Body of pancreas (tissue), 4 donors: ENCODE results near the gene SLC24A1. TPM values are rescaled to one million over a fixed set of nuclear protein-coding genes. Genes with fewer than 3 reads are reported as not detected.

Experiments
- ATAC-seq: fragments of 150-250 bp; one replicate; pipeline ENCODE4 v1.9.1; 2016
- DNase-seq, 4 donors: peaks; one replicate each; pipeline ENCODE4 v3.0.0-alpha.2; 2019
- H3K27ac ChIP-seq, 4 donors: fragments of 200-600 bp; sonication (generic); 1 replicate in 3 of 4; 2 replicates in 1 of 4; pipeline versions ENCODE4 v1.5.1 to v1.6.1; 2016 to 2019; ENCODE audit warnings: mild to moderate bottlenecking in 1 of 4, mixed read lengths in 1 of 4, moderate library complexity in 1 of 4
- H3K27me3 ChIP-seq, 2 donors: fragments of 200-600 bp; sonication (generic); one replicate each; pipeline ENCODE4 v1.6.0; 2016; ENCODE audit warnings: mild to moderate bottlenecking in 1 of 2
- H3K36me3 ChIP-seq, 2 donors: fragments of 200-600 bp; sonication (generic); replicated peaks in 1 of 2; 2 replicates each; pipeline ENCODE4 v1.5.1; 2016; ENCODE audit warnings: low read depth in 2 of 2; ENCODE audit not compliant: insufficient read depth in 1 of 2
- H3K4me1 ChIP-seq: fragments of 200-600 bp; sonication (generic); one replicate; pipeline ENCODE4 v1.6.0; 2016
- H3K4me3 ChIP-seq, 2 donors: fragments of 200-600 bp; sonication (generic); 1 replicate in 1 of 2; 2 replicates in 1 of 2; pipeline ENCODE4 v1.5.1; 2016 to 2019
- H3K9me3 ChIP-seq, 3 donors: fragments of 200-600 bp; sonication (generic); 1 replicate in 2 of 3; 2 replicates in 1 of 3; pipeline ENCODE4 v1.5.1; 2016
- POLR2A ChIP-seq, 3 donors: fragments of 450-650 bp; IDR thresholded peaks; one replicate each; pipeline ENCODE4 v1.6.1; 2016; ENCODE audit warnings: antibody characterized with exemption in 3 of 3, mild to moderate bottlenecking in 2 of 3
- WGBS, 2 donors: methylation state at CpG; one replicate each; pipeline ENCODE4 v1.1.5; 2017; 5-methylcytosine and 5-hydroxymethylcytosine counted together
- intact Hi-C: fragments of 100-400 bp; cut with DNase I; formaldehyde crosslinking; loops from one replicate; pipeline ENCODE4 v1.15.1; 2023
- total RNA-seq, 2 donors: library from RNA; depleted of rRNA; stranded (reverse); fragments of >200 nt; gene quantifications; one replicate each; pipeline ENCODE4 v1.1.0, GENCODE V29; 2016
- TF ChIP-seq, protein P1 (sequence below), 7 experiments: fragments of 450-650 bp in 4 of 7; fragments of 200-600 bp in 3 of 7; sonication (generic) in 3 of 7; IDR thresholded peaks; one replicate each; pipeline ENCODE4 v1.5.1; 2016 to 2019; ENCODE audit warnings: antibody characterized with exemption in 7 of 7

Gene SLC24A1
- total RNA-seq, 2 donors from 2014 or later = 3.6 to 9.6 TPM

DNA sequence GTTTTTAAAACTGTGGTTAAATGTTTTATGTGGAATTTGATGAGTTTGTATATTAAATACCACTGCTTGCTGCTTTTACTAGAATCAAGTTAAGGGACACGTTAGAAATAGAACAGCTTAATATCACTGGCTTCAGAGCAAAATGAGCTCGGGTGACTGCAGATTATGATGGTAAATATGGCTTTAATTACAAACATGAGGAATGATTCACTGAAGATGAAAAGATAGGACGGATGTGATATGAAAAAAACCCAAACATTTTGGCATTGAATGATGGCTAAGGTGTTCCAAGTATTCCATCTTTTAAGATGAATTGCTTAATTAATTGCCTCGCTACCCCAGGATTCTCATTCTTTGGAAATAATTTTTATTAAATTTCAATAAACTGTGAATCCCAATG, 33.7 kb downstream of the SLC24A1 start:
- H3K27me3 ChIP-seq = no peaks in the 10 kb centered on the region
- TF ChIP-seq, protein P1, sequence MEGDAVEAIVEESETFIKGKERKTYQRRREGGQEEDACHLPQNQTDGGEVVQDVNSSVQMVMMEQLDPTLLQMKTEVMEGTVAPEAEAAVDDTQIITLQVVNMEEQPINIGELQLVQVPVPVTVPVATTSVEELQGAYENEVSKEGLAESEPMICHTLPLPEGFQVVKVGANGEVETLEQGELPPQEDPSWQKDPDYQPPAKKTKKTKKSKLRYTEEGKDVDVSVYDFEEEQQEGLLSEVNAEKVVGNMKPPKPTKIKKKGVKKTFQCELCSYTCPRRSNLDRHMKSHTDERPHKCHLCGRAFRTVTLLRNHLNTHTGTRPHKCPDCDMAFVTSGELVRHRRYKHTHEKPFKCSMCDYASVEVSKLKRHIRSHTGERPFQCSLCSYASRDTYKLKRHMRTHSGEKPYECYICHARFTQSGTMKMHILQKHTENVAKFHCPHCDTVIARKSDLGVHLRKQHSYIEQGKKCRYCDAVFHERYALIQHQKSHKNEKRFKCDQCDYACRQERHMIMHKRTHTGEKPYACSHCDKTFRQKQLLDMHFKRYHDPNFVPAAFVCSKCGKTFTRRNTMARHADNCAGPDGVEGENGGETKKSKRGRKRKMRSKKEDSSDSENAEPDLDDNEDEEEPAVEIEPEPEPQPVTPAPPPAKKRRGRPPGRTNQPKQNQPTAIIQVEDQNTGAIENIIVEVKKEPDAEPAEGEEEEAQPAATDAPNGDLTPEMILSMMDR (IDR thresholded peaks at IDR 0.05) = no peak
- no peak for TF ChIP-seq POLR2A (IDR thresholded peaks at IDR 0.05)
- intact Hi-C loops = no loop called here
- no peak overlapping the region for H3K4me3 ChIP-seq
- DNase-seq (no peak), ATAC-seq (no peak)
- 79 to 81% methylated on average over 4 of the region's 4 CpGs for WGBS, 2 donors
- peaks cover 0 to 25% of the 10 kb centered on the region in 2 donors for H3K36me3 ChIP-seq
- H3K4me1 ChIP-seq = no peaks in the 10 kb centered on the region
- H3K9me3 ChIP-seq = no peaks in the 10 kb centered on the region
- H3K27ac ChIP-seq = no peak overlapping the region

DNA sequence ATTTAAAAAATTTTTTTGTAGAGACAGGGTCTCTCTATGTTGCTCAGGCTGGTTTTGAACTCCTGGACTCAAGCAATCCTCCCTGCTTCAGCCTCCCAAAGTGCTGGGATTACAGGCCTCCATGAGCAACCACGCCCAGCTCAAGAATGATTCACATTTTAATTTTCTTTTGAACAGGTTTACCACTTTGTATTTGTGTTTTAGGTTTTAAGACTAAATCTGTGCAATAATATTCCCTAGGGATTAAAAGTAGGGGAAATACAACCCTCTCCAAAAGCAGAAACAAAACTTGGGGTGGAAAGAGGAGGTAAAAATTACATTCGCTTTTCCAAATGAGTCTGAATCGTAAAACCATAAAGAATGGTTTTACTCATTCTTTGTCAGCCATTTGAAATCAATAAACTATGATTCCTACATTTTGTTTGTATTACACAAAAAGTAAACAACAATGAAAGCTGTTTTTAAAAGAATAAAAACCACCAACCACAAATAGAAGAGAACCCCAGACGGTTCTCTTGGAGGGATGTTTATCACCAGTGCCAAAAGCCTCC, 37.8 kb downstream of the SLC24A1 start:
- Histone ChIP-seq H3K27me3 (no peaks in the 10 kb centered on the region), H3K36me3 (peaks cover 0 to 39% of the 10 kb centered on the region in 2 donors), H3K4me3 (no peak overlapping the region), H3K27ac (no peak overlapping the region), H3K9me3 (no peaks in the 10 kb centered on the region), H3K4me1 (no peaks in the 10 kb centered on the region)
- intact Hi-C loops = no loop called here
- no peak for ATAC-seq
- TF ChIP-seq, protein P1 (IDR thresholded peaks at IDR 0.05) = no peak
- TF ChIP-seq POLR2A (IDR thresholded peaks at IDR 0.05) = no peak
- no peak for DNase-seq
- WGBS, 2 donors = 86 to 89% methylated on average over 4 of the region's 4 CpGs

DNA sequence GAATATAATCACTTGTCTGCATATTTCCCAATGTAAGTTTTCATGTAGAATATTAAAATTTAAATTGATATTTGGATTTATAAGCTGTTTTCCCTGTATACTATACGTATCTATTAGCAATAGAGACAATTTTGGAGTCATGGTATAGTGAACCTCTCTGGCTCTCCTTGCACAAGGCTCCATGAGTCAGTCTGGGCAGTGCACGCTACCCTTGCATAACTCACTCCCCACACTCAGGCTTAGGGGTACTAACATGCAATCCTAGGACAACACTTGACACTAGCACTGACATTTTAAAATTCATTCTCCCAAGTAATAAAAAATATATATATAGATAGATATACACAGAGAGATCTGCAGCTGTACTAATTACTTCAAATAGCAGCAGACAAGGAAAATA, 39.2 kb downstream of the SLC24A1 start:
- DNase-seq = no peak
- intact Hi-C loops = no loop called here
- no peaks in the 10 kb centered on the region for H3K27me3 ChIP-seq
- H3K4me1 ChIP-seq = no peaks in the 10 kb centered on the region
- ATAC-seq = no peak
- no peak overlapping the region for H3K4me3 ChIP-seq
- no peak overlapping the region for H3K27ac ChIP-seq
- H3K9me3 ChIP-seq = no peaks in the 10 kb centered on the region
- H3K36me3 ChIP-seq = peaks cover 0 to 33% of the 10 kb centered on the region in 2 donors
- WGBS, 2 donors = 92 to 94% methylated on average over 2 of the region's 2 CpGs
- no peak for TF ChIP-seq POLR2A (IDR thresholded peaks at IDR 0.05)
- TF ChIP-seq, protein P1 (IDR thresholded peaks at IDR 0.05) = no peak

DNA sequence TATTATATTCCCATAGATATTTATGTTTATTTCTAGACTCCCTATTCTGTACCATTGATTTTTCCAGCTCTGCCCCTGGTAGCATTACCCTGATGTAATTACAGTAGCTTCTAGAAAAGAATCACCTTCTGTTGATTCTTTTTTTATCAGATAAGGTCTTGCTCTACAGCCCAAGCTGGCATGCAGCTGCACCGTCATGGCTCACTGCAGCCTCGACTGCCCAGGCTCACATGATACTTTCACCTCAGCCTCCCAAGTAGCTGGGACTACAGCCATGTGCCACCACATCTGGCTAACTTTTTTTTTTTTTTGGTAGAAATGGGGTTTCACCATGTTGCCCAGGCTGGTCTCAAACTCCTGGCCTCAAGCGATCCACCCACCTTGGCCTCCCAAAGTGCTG, 41.8 kb downstream of the SLC24A1 start:
- intact Hi-C loops = no loop called here
- WGBS, 2 donors = 80 to 83% methylated on average over 3 of the region's 3 CpGs
- DNase-seq (no peak), ATAC-seq (no peak)
- TF ChIP-seq, protein P1 (IDR thresholded peaks at IDR 0.05) = no peak
- no peak for TF ChIP-seq POLR2A (IDR thresholded peaks at IDR 0.05)
- Histone ChIP-seq H3K9me3 (no peaks in the 10 kb centered on the region), H3K36me3 (peaks cover 0 to 35% of the 10 kb centered on the region in 2 donors), H3K27ac (no peak overlapping the region), H3K4me1 (no peaks in the 10 kb centered on the region), H3K4me3 (no peak overlapping the region), H3K27me3 (no peaks in the 10 kb centered on the region)

DNA sequence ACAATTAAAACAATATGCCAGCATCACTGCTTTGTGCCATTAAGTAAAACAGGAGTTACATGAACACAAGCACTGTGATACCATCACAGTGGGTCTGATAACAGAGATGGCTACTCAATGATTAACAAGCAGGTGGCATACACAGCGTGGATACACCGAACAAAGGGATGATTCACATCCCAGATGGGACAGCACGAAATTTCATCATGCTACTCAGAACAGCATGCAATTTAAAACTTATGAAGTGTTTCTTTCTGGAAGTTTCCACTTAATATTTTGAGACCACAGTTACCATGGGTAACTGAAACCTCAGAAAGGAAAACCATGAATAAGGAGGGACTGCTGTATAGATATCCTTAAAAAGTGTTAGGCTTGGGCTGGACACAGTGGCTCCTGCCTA, 44.5 kb downstream of the SLC24A1 start:
- no peak overlapping the region for H3K4me3 ChIP-seq
- H3K4me1 ChIP-seq = no peaks in the 10 kb centered on the region
- intact Hi-C loops = no loop called here
- no peaks in the 10 kb centered on the region for H3K27me3 ChIP-seq
- H3K27ac ChIP-seq = no peak overlapping the region
- DNase-seq (no peak), ATAC-seq (no peak)
- peaks cover 0 to 41% of the 10 kb centered on the region in 2 donors for H3K36me3 ChIP-seq
- H3K9me3 ChIP-seq = no peaks in the 10 kb centered on the region
- TF ChIP-seq POLR2A (IDR thresholded peaks at IDR 0.05) = no peak
- TF ChIP-seq, protein P1 (IDR thresholded peaks at IDR 0.05) = no peak
- 67 to 75% methylated on average over 3 of the region's 3 CpGs for WGBS, 2 donors
